ENCODE measurements around the gene NAGLU.

NAGLU gene

DNA sequence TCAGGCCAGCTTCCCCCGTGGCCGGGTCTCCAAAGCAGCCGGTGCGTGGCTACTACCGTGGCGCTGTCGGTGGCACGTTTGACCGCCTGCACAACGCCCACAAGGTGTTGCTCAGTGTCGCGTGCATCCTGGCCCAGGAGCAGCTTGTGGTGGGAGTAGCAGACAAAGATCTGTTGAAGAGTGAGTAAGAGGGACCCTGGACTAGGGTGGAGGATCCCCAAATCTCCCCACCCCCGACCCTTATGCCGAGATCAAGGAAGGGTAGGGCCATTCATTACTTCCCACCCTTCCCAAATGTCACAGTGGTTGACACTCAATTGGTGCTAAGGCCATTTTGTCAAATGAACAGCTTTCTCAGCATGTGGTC, 27.1 kb downstream of the NAGLU start:
- no peak for DNase-seq

DNA sequence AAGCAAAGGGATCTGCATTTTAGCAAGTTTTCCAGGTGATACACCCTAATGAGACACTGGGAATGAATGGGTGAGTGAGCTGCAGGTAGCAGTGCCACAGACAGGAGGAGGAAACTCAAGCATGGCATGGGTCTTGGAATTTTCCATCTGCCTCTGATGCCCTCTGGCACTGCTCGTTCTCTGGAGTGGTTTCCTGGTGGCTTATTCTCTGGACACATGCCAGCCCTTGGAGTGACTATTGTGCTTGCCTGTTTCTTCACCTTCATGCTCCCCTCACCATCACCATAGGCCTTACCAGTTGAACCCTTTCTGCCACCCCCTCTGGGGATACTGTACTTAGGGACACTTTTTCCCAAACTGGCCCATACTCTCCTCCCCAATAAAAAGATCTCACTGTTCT, 27.5 kb downstream of the NAGLU start:
- DNase-seq: no peak

DNA sequence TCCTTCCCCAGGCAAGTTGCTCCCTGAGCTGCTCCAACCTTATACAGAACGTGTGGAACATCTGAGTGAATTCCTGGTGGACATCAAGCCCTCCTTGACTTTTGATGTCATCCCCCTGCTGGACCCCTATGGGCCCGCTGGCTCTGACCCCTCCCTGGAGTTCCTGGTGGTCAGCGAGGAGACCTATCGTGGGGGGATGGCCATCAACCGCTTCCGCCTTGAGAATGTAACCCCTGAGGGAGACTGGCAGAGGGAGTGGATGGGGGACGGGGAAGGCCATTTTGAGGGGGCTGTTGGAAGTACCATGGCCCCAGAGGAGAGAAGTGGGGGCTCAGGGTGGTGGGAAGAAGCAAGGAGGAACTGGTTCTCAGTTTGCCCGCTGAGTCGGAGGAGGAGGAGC, 27.9 kb downstream of the NAGLU start:
- no peak for DNase-seq

DNA sequence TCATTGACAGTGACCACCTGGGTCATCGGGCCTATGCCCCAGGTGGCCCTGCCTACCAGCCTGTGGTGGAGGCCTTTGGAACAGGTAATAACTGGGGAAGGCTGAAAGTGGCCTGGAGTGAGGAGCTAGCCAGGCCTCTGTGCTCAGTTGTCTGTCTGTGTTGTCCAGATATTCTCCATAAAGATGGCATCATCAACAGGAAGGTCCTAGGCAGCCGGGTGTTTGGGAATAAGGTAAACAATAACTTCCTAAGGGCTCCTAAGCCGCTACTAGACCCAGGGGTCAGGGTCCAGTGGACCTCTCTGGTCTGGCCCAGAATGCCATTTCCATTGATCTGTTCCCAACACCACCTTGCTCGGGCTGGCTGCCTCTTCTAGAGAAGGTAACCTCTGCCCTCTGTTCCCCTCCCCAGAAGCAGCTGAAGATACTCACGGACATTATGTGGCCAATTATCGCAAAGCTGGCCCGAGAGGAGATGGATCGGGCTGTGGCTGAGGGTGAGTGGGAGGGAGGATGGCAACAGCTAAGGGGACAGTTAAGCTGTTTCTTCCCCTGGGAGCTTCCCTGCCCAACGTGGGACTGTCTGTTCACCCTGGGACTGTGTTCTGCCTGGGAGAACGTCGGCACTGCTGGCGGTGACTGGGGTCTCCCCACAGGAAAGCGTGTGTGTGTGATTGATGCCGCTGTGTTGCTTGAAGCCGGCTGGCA, 28.9 kb downstream of the NAGLU start:
- no peak for DNase-seq

DNA sequence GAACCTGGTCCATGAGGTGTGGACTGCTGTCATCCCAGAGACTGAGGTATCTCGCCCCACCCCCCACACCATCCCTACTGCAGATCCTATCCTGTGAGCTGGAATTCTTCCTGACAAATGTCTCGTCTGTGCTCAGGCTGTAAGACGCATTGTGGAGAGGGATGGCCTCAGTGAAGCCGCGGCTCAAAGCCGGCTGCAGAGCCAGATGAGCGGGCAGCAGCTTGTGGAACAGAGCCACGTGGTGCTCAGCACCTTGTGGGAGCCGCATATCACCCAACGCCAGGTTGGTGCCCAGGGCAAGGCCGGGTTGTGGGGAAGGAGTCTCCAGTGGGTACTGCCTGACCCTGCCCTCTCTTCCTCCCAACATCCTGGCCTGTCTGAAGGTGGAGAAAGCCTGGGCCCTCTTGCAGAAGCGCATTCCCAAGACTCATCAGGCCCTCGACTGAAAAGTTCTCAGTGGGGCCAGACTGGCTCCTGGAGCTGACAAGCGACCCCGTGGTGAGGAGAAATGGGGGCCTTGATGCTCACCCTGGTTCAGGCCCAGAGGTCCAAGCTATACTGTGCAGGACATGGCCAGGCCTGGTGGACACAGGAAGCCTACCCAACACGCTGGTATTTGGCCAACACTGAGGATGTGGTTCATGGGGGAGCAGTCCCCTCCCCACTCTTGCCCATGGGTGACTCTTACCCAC, 29.6 kb downstream of the NAGLU start:
- DNase-seq: no peak

DNA sequence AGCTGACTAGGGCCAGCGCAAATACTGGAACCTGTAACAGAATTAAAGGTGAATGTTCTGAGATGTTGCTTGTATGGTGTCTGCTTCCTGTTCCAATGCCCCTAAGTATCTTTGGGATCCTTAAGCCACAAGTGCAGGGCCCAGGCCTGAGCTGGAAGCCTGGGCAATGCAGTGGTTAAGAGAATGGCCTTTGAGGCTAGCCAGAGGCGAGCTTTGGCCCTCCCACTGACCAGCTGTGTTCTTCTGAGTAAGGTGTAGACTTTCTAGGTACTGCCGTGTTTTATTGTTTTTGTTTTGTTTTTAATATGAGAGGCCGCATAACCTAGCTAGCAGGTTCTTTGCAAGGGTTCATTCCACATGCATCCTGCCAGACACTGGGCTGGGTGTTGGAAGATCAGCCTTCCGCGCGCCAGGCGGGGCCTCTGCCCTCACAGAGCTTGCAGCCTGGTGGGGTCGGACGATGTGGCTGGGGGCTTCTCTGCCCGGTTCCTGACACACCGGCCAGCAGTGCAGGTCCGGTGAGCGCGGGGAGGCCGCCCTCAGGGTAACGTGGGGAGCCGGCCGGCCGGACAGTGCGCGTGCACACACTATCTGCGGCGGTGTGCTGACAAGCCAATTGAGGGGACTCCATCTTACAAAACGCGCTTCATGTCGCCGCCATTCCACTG, 30.3 kb downstream of the NAGLU start:
- DNase-seq: peak in 1 of 56 donors; percentile 57

DNA sequence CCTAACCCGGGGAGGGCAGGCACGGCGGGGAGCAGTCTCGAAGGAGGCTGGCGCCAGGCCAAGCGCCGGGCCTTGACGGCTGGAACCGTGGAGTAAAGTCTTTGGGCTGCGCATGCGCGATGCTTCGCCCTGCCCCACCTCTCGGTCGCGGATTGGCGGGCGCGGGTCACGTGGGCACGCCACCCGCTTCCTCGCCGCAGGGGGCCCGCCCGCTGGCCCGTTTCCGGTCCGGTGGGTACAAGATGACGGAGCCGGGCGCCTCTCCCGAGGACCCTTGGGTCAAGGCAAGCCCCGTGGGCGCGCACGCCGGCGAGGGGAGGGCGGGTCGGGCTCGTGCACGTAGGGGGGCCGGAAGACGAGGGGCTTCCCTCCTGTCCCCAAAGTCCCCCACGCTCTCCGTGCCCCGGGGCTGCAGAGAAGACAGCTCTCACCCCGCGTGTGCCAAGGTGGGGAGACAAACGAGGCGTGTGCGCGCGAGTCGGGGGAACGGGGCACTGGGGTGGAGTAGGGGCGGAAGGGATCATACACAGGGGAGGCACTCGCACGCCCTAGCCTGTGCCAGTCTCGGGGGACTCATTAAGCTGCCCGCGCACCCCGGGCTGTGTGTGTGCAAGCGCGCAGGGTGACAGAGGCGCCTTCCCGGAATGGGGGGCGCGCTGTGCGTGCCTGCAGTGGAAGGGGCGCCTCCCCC, 31.0 kb downstream of the NAGLU start, which contains the start of gene MLX:
Gene MLX (plus strand): TSS at position 218 of the 691 bp plus-strand sequence. CDS start 25 bp downstream, at position 243.
- peak in 55 of 56 donors; percentile 56 to 96 (median 88) for DNase-seq

DNA sequence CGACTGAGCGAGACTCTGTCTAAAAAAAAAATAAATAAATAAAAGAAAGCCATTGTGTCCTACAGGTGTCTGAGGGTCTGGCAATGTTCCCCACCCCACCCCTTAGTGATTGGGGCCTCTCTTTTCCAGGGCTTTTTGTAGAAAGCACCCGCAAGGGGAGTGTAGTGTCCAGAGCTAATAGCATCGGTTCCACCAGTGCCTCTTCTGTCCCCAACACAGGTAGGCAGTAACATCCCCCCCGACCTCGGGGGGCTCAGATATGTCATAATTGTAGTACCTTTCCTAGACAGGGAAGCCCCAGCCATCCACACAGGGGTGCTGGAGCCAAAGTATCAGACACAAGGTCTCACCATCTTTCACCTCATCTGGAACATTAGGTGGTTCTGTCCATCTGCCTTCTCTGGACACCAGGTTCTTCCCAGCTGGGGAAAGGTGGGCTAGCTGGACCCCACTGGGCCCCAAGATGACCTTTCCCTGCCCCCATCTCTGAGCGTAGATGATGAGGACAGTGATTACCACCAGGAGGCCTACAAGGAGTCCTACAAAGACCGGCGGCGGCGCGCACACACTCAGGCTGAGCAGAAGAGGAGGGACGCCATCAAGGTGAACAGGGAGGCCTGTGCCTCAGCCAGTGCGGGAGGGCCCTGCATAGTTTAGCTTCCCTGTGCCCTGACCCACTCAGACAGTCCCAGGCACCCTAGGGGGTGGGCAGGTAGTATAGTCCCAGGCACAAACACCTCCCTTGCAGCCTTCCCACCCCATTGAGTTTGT, 32.5 kb downstream of the NAGLU start:
- DNase-seq: no peak

DNA sequence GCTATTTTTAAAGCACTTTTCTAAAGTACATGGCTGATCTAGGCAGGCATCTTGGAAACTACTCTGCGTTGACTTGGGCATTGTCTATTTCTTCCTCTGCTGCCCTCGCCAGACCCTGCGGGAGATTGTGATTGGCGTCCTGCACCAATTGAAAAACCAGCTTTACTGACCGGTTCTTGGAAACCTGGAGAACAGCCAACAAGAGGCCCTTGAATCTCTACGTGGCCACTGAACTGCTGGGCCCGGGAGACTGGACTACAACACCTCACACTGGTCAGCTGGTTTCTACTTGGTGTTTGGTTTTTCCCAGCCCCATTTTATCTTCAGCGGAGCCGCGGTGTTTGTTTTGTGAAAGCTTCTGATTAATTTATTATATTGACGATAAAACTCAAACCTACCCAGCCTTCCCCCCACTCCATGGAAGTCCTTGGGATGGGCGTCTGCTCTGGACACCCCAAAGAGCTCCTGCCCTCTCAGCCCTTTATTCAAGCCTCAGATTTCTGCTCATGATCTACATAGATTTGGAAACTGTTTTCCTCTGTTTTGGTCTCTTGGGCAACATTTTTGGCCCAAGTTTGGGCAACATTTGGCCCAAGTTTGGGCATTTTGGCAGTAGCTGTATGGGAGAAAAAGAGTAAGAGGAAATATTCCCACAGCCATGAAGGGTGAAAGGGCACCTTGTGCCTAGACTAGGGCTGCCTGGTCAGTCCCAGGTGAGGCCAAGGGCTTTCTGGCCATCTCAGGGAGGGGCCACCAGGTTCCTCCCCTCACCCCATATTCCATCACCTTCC, 35.6 kb downstream of the NAGLU start:
- DNase-seq: no peak

DNA sequence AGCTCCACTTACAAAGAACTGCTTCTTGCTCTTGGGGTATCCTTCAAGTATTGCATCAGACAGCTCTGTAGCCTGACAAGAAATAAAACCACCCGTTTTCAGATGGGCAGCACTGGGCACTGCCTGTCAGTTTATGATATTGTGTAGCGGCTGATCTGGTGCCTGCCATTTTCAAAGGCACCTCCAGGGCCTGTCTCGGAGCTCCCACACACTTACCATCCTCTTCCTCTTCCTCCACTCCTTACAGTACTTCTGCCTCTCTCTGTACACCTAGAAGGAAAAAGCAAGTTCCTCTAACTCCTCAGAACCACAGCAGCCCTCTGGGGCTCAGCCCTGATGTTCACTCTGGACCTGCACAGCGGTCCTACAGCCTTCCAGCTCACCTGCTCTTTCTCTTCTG, 37.1 kb downstream of the NAGLU start:
- no peak for DNase-seq

DNA sequence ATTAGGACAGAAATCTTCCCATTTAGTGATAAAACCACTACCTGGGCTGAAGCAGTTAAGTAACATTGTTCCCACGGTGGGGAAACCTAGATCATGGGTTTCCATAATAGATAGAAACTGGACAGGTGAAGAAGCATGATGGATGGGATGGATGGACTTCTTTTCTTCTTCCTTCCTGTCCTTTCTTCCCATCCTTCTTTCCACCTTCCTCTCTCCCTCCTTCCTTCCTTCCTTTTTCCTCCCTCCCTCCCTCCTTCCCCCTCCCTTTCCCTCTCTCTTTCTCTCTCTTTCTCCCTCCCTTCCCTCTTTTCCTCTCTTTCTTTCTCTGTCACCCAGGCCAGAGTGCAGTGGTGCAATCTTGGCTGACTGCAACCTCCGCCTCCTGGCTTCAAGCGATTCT, 38.4 kb downstream of the NAGLU start:
- DNase-seq: no peak

DNA sequence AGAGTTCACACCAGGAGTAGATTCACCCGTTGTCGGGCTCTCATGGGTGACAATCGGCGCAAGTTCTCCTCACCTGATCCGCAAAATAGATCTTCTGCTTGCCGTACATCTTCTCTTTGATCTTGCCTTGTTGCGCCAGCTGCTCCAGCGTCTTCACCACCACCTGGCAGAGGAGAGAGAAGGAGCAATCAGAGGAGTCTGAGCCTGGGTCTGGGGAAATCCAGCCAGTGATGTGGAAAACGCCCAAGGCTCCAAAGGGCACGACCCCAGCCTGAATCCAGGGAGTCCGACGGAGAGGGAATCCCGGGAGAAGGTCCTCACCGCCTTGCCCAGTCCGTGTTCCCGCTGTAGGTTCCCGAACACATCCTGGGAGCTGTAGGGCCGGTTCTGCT, 41.1 kb downstream of the NAGLU start:
- DNase-seq: no peak

DNA sequence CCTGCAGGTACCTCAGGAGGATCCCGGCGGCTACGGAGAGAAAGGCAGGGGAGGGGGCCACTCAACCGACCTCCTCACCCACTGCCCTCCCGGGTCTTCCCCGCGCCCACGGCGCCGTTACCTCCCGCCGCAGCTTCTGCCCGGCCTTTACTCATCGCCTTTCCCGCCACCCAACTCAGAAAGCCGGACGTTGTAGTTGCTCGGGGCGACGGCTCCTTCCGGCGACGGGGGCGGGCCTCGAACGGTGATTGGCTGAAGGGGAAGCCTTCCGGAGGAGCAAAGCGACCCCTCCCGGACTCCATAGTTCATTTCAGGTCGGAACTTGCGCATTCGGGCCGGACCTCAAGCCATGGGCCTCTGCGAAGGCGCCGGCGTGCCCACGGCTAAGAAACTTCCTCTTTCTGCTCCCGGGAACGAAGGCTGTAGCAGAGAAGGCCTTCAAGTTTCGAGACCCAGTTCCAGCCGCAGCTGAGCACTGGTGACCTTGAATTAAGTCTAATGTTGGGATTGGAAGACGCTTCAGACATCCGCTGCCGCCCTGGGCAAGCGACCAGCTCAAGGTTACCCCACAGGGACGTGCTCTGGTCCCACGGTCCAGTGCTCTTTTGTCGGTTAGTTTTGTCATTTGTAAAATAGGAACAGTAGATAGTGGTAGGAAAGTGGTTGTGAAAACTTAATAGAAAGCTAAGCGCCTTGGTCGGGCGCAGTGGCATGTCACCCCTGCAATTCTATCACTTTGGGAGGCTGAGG, 41.7 kb downstream of the NAGLU start, which contains the start of gene PSMC3IP:
Gene PSMC3IP (minus strand): TSS at position 198 of the 750 bp plus-strand sequence. CDS start 43 bp downstream, at position 155.
- DNase-seq: peak; percentile 53 to 97 (median 90)

DNA sequence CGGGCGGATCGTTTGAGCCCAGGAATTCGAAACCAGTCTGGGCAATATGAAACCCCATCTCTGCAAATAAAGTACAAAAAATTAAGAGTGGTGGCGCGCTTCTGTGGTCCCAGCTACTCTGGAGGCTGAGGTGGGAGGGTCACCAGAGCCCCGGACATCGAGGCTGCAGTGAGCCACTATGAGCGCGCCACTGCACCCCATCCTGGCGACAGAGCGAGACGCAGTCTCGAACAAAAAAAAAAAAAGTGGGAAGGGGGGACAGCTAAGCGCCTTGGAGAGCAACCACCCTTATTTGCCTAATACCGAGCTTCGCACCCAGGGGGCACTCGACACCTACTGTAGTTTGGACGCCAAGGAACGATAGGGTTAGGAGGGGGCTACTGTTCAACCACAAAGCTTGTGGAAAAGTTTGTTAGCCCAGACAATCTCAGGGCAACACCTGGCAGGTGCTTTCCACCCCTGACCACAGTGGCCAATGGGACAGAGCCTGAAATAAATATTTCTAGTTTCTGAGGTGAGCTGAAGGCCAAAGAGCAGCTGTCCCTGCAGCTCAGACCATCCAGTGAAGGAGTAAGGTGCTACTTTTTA, 42.3 kb downstream of the NAGLU start:
- peak in 49 of 56 donors; percentile 4 to 77 (median 40) for DNase-seq

DNA sequence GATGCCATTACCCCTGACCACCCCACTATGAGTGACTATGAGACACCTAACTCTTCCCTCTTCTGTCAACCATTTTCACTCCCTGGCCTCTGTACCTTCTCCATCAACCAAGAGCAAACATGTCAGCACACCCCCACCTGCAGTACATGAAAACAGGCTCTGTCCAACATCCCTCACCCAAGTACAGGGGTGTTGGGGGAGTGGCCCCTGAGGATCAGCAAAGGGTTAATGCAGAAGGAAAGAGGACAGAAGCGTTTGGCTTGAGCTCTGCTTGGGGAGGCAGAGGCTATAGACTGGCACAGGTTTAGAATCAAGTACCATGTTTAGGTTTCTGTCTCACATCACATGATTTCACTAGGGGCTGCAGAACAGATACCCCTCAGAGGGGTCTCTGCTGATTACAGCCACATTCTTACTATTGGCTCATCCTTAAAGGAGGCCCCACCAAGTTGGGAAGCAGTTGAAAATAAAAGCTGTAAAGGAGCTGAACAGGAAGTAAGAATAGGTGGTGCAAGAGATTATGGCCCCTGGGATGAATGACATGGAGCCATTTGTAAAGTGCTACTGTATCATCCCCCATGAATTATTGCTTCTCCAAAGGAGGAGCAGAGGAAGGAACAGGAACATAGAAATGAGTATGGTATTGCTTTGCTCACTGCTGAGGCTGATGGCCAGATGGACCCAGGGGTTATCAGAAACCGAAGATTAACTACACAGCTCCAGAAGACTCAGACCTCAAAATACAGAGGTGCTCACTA, 43.9 kb downstream of the NAGLU start:
- DNase-seq: no peak

DNA sequence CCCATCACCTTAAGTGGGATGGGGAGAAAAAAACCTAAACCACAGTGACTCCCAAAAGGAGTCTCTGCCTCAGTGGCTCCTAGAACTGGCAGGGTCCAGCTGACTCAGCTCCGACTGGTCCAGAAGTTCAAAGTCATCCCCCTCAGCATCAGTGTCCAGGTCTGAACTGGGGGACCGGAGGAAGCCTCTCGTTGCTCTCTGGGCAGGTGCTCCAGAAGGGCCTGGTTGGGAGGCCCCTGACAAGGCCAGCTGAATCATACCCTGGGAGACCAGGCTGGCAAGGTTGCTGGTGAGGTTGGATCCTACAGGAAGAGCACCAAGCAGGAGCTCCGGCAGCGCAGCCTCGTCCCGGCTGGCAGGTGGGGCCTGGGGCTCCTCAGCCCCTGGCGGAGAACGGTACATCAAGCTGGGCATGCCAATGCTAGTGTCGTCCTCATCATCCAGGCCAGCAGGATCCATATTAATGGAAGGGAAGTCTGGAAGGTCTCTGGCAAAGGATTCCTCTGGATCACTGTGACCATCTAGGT, 45.8 kb downstream of the NAGLU start:
- DNase-seq: no peak

DNA sequence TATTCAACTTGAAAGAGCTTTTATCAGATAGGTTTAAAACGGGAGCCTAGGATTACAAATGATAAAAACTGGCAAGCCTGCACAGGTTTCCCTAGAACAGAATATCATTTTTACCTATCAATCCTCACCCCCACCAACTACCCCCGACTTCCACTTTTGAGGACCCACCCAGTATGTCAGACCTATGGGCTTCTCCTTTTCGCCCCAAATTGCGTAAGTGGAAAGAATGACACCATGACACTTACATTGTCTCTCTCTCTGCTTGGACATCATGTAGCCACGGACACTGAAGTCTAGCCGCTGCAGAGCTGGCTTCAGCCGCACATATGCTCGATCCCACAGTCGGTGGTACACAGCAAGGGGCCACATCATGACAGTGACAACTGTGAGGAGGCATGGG, 48.8 kb downstream of the NAGLU start:
- DNase-seq: no peak

DNA sequence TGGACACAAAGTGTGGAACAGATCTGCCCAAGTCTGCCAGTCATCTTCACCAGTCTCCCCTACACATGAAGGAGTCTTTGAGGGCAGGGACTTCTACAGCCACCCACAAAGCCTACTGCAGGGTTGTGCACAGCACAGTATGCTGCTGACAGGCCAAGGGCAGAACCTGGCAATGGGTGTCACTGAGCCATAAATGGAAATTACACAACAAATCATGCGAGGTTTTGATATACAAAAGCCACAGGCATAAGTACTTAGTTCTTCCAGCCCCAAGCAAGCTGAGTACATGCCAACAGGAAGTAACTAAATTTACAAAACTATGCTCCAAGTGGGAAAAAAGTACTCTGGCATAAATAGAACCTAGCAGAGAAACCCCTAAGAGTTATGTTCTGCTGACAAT, 49.3 kb downstream of the NAGLU start:
- no peak for DNase-seq
